Activated CD4-positive, alpha-beta T cell treated with anti-CD3 and anti-CD28 coated beads for 4 hours (primary cell): ENCODE results near the gene SNURF.
"Not testable (repeated sequence)": the region's sequence is repeated elsewhere in the genome, so short reads cannot be mapped to it uniquely, and the experiment has no call there.

Experiments used
- DNase-seq, 2 donors: peaks; one replicate each; pipeline ENCODE4 v3.0.0-alpha.2; 2020

Gene SNURF

GRCh38 chr15:24954783-24955530 lies at the start of gene SNURF, which contains the start of gene SNRPN:
Gene SNURF (plus strand): TSS chr15:24954987. CDS start chr15:24955049, 62 bp downstream.
Gene SNRPN (plus strand): TSS chr15:24954987. CDS start chr15:24974454, 19,467 bp downstream.
- peak; percentile 53 to 61 for DNase-seq

- no peak for DNase-seq
Observed at GRCh38 chr15:24916305-24917009, 38.3 kb upstream of the SNURF start.

- no peak for DNase-seq
Observed at GRCh38 chr15:24917431-24917830, 37.4 kb upstream of the SNURF start.

GRCh38 chr15:24919446-24919845 lies 35.3 kb upstream of the SNURF start:
- no peak for DNase-seq

GRCh38 chr15:24922781-24923180 lies 32.0 kb upstream of the SNURF start:
- not testable (repeated sequence) for DNase-seq

GRCh38 chr15:24924153-24924552 lies 30.6 kb upstream of the SNURF start:
- no peak for DNase-seq

- no peak for DNase-seq
Observed at GRCh38 chr15:24924621-24925020, 30.2 kb upstream of the SNURF start.

- DNase-seq, result not testable (repeated sequence)
Observed at GRCh38 chr15:24931874-24932732, 22.7 kb upstream of the SNURF start.

GRCh38 chr15:24933716-24934115 lies 21.1 kb upstream of the SNURF start:
- no peak for DNase-seq

GRCh38 chr15:24938224-24938623 lies 16.6 kb upstream of the SNURF start:
- not testable (repeated sequence) for DNase-seq

GRCh38 chr15:24940236-24940635 lies 14.6 kb upstream of the SNURF start:
- no peak for DNase-seq

- DNase-seq, result no peak
Observed at GRCh38 chr15:24943361-24943760, 11.4 kb upstream of the SNURF start.

- DNase-seq, result no peak
Observed at GRCh38 chr15:24944954-24945353, 9.8 kb upstream of the SNURF start.

- DNase-seq, result no peak
Observed at GRCh38 chr15:24945711-24946110, 9.1 kb upstream of the SNURF start.

GRCh38 chr15:24948495-24948894 lies 6.3 kb upstream of the SNURF start:
- DNase-seq, result no peak

- peak; percentile 1 to 2 for DNase-seq
Observed at GRCh38 chr15:24955531-24955921, 739 bp downstream of the SNURF start.

- peak; percentile 44 to 69 for DNase-seq
Observed at GRCh38 chr15:24956111-24956838, 1.5 kb downstream of the SNURF start.

- DNase-seq, result no peak
Observed at GRCh38 chr15:24957691-24958090, 2.9 kb downstream of the SNURF start.

GRCh38 chr15:24961967-24962366 lies 7.2 kb downstream of the SNURF start:
- DNase-seq, result no peak

- no peak for DNase-seq
Observed at GRCh38 chr15:24962880-24963279, 8.1 kb downstream of the SNURF start.

- DNase-seq, result no peak
Observed at GRCh38 chr15:24966364-24967103, 11.7 kb downstream of the SNURF start.

- DNase-seq, result no peak
Observed at GRCh38 chr15:24971052-24971451, 16.3 kb downstream of the SNURF start.
